ENCODE results near the gene VILL.
"Not testable (repeated sequence)": the region's sequence is repeated elsewhere in the genome, so short reads cannot be mapped to it uniquely, and the experiment has no call there.

VILL gene

DNA sequence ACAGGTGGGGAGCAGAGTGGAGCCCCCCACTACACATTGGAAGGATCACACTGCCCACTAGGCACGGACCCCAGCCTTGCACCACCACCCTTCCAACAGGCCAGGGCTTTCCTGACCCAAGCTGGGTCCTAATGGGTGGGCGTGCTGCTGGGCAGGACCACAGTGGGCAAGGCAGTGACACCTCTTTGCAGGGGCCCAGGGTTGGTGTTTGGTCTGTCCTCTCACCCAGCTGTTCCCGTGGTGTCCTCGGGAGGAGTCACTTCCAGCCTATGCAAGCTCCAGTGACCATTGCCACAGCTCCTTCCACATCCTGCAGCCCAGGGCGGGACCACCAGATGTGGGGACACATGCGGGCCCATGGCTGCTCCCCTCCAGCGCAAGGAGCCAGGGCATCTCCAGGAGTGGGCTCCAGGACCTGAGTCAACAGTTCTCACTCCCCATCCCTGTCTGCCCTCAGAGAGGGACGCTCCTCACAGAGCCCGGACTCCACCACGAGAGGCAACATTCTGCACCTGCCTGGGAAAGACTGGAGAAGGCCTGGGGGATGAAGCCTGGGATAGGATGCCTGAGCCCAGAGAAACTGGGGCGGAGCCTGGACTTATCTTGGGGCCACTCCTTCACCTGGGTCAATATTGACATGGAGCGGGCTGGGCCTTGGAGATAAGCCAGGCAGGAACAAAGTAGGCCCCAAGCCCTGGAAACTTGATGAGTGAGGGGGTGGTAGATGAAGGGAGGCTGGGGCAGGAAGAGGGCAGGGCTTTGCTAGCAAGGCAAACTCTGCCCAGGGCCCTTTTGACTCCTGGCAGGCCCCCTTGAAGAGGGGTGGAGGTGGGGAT, 3.9 kb upstream of the VILL start:
- no peak for DNase-seq (ENCODE audit: low read depth, low spot score)

DNA sequence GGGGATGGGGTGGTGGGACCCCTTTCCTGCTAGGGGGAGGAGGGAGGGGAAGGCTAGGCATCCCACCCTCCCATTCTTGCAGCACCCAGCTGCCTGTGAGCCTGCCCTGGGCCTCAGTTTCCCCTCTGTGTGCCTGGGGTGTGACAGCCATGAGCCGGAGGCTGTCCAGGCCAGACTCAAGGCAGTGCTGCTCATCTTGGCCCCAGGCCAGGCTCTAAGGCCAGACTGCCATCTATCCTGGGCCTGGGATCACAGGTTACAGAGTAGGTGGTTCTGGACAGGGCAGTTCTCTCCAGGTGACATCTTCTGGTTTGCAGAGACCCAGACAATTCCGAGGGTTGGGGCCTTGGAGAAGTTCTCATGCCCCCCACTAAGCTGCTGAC, 3.3 kb upstream of the VILL start:
- DNase-seq (ENCODE audit: low read depth, low spot score), result no peak

DNA sequence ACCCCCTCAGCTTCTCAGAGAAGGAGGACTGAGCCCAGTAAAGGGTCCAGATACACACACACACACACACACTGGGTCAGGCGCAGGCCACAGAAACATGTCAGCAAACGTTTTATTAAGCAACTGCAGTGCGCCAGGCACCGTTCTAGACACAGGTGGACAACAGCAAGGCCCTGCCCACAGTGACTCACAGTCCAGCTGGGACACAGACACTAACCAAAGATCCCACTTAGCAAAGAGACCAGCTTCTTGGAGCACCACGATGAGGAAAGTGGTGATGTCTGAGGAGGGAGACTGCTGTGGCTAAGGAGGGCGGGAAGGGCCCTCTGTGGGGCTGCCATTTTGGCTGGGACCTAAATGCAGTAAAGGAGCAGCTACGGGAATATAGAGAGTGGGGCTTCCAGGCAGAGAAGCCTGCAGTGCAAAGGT, 2.8 kb upstream of the VILL start:
- no peak for DNase-seq (ENCODE audit: low read depth, low spot score)

DNA sequence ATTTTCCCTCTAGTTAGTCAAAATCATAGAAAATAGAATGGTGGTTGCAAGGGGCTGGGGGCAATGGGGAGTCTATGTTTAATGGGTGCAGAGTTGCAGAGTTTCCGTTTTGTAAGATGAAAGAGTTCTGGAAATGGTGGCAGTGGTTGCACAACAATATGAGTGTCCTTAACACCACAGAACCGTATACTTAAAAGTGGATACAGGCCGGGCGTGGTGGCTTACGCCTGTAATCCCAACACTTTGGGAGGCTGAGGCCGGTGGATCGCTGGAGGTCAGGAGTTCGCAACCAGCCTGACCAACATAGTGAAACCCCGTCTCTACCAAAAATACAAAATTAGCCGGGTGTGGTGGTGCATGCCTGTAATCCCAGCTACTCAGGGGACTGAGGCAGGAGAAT, 2.2 kb upstream of the VILL start:
- DNase-seq (ENCODE audit: low read depth, low spot score), result not testable (repeated sequence)

DNA sequence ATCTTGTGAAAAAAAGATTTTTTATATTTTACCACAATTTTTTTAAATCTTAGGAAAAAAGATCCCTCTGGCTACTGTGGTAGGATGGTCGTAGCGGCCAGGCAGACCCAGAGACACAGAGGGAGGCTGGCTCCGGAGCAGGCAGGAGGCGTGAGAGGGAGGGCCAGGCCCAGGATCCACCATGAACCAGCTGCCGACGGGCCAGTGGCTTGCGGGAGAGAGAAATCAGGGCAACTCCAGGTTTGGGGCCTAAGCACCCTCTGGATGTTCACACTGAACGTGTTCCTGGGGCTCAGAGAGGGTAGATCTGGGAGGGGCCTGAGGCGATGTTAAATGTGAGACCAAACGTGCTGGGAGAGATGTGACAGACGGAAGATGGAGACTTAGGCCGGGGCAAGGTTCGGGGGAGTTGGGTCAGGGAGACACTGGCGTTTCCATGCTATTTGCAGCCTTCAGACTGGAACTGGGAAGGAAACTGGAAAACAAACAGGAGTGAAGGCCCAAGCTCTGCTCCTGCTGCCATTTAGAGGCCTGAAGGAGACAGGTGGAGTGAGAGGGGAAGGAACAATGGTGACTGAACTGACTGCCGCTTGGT, 1.6 kb upstream of the VILL start:
- DNase-seq (ENCODE audit: low read depth, low spot score), result no peak

DNA sequence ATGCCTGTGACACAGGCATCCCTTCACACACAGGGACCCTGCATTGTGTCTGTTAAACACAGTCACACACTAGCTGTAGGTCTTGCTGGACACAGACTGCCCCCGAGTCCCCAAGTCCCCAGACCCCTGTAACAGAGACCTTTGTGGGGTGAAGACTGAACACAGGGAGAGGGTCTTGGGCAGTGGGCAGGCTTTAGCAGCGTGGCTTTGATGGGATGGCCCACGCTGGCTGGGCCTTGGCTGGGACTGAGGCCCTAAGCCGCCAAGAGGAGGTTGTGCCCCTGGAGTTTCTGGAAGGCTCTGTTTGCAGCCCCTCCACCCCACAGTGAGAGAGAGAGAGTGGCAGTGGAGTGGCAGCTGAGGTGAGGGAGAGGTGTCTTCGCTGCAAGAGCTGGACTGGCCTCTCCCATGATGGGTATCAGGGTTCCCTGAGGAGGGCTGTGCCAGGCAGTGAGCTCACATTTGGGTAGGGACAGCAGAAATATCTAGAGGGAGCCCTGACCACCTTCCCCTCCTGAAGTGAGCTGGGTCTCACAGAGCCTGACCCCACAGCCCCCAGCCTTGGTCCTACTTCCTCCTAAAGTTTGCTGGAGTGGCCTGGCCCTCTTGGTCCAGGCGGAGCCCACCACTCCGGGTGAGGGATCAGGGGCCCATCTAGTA, 635 bp upstream of the VILL start:
- DNase-seq (ENCODE audit: low read depth, low spot score), result no peak

DNA sequence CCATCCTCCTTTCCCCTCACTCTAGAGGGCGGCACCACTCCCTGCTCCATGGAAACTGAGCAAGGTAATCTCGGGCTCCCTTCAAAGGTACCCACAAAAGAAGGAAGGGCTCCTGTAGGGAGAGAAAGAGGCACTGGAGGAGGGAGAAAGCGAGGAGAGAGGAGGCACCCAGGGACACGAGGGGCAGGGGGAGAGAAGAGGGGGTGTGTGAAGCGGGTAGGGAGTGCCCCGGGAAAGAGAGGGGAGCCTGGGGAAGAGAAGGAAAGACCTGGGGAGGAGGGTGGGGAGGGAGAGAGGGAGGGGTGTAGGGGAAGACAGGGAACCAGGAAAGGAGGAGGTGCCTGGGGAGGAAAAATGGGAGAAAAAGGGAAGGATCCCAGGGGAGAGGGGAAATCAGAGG, 523 bp downstream of the VILL start:
- no peak for DNase-seq (ENCODE audit: low read depth, low spot score)

DNA sequence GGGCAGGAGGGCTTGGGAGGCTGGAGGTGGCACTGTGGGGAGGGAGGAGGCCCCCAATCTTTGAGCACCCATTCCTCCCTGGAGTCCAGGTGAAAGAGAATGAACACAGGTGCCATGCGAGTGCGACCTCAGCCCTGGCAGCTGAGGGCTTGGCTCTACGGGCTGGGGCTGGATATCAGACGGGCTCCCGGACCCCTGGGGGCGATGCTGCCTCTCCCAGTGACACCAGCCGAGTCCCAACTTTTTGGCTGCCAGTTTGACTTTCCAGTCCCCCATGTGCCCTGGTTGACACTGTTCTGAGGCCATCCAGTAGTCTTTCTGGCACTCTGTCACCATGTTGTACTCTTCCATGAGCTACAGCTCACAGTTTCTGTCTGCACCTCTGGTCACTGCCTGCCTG, 1.2 kb downstream of the VILL start:
- DNase-seq (ENCODE audit: low read depth, low spot score), result no peak

DNA sequence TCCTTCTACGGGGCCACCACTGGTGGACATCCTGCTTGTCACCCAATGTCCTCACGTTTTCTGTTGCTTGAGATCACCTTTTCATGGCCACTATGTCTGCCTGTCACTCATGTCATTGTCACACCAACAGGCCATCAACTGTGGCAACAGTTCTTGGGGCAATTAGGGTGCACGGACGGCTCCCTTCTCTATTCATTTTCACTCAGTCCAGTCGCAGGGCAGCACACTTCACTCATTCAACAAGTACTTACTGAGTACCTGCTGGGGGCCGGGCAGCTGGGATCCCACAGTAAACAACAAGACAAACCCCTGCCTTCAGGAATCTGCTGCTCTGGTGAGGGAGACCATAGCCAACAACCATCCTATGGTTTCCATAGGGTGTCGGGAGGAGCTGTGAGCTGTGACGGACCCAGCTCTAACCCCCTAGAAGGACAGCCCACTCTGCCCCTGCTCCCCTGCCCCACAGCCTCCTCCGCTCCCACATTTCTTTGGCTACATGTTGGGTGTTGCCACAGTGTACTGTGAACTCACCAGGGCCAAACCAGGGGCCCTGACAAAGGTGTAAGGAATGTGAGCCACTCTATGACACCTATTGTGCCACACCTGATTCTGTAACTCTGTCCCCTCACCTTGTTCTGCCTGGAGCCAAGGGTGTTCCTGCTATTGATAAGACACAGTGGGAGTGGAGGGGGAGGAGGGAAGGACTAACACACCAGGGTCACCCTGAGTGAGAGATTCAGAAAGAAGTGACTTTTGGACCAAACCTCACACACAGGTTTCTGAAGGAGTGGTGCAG, 1.9 kb downstream of the VILL start:
- DNase-seq (ENCODE audit: low read depth, low spot score), result no peak

DNA sequence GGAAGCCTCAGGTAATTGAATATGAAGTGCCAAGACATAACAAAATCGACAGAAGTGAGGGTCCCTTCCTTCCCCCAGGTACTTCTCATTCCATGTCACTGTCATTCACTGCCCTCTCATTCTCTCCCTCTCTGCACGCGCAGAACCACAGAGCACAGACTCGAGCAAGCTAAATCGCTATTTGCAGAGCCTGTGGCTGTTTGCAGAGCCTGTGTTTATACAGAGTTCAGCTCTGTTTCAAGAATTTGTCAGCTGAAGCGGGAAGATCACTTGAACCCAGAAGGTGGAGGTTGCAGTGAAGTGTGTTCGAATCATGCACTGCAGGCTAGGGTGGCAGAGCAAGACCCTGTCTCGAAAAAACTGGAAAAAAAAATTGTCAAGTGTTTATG, 2.5 kb downstream of the VILL start:
- no peak for DNase-seq (ENCODE audit: low read depth, low spot score)

DNA sequence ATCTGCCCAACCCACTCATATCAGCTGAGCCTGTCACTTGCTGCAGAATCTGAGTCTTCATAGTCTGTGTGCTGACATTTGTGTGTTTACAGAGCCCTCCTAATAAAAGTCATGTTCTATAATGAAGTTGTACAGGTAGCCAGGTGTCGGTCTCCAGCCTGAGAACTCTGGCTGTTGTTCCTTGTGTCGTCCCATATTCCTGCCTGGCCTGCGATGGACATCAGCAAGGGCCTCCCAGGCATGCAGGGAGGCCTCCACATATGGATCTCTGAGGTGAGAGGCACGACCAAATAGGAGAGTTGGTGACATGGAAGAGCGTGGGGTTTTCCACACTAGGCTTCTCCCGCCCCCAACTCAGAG, 2.9 kb downstream of the VILL start:
- no peak for DNase-seq (ENCODE audit: low read depth, low spot score)

DNA sequence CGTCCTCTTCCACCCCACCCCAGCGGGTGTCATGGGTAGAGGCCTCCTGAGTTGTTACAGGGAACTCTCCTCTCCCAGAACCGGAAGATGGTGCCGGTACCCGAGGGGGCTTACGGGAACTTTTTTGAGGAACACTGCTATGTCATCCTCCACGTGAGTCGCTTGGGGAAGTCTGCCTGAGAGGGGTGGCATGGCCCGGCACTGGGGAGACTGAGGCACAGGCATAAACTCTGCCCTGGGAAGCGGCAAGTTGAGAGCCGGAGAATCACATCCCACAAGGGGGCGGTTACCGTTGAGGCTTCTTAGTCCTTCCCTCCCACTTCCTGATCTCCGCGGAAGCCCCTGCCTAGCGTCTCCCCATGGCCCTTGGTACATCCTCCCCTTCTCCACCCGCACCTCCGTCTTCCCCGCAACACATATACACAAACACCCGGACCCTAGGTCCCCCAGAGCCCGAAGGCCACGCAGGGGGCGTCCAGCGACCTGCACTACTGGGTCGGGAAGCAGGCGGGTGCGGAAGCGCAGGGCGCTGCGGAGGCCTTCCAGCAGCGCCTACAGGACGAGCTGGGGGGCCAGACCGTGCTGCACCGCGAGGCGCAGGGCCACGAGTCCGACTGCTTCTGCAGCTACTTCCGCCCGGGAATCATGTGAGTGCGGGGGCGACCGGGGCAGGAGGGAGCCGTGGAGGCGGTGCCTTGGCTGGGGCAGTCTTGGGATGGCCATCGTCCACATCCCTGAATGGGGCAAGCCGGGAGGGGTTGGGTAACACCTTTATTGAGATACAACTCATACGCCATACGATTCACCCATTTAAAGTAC, 3.4 kb downstream of the VILL start:
- DNase-seq (ENCODE audit: low read depth, low spot score), result no peak

DNA sequence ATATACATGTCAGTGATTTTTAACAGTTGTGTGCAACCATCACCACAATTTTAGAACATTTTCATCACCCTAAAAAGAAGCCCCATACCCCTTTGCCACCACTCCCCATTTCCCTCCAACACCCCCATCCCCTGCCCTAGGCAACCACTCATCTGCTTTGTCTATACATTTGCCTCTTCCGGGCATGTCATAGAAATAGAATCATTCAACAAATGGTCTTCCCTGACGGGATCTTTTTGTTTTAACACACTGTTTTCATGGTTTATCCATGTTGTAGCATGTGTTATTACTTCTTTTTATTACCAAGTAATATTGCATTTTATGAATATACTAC, 4.0 kb downstream of the VILL start:
- DNase-seq (ENCODE audit: low read depth, low spot score), result no peak

DNA sequence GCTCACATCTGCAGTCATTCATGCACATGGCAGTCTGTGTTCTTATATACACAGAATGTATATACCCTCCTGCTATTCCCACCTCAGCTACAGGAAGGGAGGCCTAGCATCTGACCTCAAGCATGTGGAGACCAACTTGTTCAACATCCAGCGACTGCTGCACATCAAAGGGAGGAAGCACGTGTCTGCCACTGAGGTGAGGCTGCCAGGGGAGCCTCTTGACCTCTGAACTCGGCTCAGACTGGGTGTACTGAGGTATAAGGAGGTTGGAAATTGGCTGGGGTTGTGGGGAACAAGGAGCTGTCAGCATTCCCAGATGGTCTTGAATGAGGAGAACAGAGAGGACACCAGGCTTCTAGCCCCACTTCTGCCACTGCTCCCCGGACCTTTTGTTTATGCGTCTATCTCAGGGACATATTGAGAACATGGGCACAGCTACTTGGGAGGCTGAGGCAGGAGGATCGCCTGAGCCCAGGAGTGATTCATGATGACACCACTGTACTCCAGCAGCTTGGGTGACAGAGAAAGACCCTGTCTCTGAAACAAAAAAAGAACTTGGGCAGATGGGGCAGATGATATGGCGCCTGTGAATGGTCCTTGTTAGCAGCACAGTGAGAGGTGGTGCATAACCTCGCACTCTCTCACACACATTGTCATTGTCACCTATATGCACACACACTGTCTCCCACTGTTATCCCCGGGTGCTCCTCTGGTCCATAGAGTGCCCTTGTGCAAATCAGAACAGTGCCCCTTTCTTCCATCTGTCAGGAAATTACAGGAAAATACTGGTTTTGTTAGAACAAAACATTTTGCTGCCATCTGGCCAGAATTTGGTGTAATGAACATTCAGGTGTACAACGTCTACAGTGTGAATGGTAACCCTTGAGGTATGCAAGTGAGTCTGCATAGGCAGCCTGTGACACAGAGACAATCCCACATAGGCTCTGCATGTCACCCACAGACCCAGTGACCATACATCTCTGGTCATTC, 5.4 kb downstream of the VILL start:
- DNase-seq (ENCODE audit: low read depth, low spot score), result no peak

DNA sequence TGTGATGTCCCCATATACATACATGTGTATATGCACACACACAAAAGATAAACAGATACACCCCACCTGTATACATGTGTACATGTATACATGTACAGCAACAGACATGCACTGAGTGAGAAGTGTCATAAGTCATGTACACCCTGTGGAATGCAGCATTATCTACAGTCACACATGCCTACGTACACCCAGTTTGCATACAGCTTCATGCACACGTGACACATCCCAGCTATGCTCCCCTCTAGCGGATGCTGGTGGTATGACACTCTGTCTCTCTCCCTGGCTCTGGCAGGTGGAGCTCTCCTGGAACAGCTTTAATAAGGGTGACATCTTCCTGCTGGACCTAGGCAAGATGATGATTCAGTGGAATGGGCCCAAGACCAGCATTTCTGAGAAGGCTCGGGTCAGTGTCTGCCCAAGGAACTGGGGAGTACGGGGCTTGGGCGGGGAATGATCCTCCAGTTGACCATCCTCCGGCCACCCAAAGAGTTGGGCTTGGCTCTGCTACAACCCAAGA, 6.3 kb downstream of the VILL start:
- DNase-seq (ENCODE audit: low read depth, low spot score), result no peak

DNA sequence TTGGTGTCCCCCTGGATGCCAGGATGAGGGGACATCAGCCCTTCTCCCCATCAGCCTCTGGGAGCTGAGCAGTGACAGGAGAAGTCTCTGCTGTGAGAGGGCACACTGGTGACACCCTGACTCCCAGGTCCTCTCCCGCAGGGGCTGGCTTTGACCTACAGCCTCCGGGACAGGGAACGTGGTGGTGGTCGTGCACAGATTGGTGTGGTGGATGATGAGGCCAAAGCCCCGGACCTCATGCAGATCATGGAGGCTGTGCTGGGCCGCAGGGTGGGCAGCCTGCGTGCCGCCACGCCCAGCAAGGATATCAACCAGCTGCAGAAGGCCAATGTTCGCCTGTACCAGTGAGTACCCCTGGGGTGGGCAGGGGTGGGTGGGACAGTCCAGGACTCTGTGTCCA, 6.8 kb downstream of the VILL start:
- no peak for DNase-seq (ENCODE audit: low read depth, low spot score)

DNA sequence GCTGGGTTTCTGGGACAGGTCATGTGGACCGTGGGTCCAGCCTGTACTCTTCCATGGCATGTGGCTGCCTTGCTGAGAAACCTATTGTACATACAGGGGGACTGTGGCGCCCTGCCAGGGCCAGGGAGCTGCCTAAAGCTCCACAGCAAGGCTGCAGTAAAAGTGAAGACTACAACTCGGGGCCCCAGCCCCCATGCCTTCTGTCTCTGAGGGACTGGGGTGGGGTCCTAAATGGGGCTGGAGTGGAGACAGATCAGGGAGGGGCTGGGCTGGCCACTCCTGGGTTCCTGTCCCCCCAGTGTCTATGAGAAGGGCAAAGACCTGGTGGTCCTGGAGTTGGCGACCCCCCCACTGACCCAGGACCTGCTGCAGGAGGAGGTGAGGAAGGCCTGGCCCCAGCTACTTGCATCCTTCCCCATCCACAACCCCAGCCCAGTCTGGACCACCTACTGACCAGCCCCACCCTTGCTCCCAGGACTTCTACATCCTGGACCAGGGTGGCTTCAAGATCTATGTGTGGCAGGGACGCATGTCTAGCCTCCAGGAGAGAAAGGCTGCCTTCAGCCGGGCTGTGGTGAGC, 7.3 kb downstream of the VILL start:
- no peak for DNase-seq (ENCODE audit: low read depth, low spot score)

DNA sequence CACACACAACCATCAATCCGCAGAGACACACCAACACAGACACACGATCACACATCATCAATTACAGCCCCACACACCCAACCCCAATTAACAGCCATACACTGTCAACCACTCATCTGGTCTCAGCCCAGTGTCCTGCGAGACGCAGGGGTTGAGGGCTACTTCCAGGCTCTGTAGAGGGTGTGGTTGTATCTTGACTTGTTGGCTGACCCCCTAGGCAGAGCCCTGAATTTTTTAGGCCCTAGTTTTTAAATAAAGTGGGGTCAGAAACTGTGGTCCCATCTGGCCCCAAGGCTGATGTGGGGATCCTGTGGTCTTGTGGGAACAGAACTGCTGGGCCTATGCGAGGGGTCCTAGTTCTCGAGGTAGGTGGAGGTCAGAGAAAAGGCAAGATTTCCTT, 9.2 kb downstream of the VILL start:
- no peak for DNase-seq (ENCODE audit: low read depth, low spot score)

DNA sequence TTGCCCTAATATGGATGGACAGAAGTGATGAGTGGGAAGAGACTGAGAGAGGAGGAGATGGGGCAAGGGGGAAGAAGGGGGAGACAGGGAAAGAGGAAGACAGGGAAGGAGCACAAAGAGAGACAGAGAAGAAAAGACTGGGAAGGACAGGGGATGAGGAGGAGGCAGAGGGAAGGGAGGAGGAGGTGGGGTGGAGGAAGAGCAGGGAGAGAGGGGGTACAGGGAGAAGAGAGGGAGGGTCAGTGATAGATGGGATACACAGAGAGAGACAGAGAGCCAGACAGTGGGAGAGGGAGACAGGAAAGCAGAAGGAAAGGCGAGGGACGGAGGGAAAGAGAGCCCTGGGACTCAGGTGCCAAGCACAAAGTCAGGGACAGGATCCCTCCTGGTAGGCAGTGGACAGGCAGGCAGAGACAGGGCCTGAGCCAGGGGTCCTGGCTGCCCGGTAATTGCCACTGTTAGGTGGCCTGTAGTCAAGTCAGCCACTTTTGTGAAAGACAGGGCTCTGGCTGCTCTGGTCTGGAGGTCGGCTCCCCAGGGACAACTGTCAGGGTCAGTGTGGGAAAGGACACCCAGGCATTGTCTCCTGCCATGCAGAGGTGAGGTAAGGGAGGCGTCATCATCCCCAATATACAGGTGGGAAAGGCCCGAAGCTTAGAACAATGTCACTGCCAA, 9.8 kb downstream of the VILL start:
- no peak for DNase-seq (ENCODE audit: low read depth, low spot score)

Data from iPS DF 19.7 (cell line).